ENCODE measurements around the gene DGKI.

Gene DGKI

DNA sequence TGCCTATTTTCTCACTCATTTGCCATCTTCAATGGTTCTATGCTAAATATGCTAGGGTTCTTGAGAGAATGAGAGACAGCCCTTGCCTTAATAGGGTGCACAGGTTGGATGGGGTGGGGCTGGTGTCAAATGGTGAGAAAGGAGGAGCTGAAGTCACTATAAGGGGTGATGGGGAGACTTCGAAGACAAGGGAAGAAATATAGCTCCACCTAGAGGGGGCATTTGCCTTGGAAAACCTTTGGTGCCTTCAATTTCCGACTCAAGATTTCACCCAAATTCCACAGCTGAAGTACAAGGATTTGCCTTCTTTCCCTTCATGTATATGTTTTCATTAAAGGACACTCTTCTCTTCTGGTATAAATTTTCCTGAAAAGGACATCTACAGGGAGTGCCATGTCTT, 508.9 kb downstream of the DGKI start:
- in situ Hi-C loops (cut with HindIII; ENCODE audit: low pct_ligation_motif_present, low sequenced_read_pairs): no loop called here
- H3K4me3 ChIP-seq (ENCODE audit: low read depth, low read length): no peak overlapping the region
- TF ChIP-seq, protein P1, sequence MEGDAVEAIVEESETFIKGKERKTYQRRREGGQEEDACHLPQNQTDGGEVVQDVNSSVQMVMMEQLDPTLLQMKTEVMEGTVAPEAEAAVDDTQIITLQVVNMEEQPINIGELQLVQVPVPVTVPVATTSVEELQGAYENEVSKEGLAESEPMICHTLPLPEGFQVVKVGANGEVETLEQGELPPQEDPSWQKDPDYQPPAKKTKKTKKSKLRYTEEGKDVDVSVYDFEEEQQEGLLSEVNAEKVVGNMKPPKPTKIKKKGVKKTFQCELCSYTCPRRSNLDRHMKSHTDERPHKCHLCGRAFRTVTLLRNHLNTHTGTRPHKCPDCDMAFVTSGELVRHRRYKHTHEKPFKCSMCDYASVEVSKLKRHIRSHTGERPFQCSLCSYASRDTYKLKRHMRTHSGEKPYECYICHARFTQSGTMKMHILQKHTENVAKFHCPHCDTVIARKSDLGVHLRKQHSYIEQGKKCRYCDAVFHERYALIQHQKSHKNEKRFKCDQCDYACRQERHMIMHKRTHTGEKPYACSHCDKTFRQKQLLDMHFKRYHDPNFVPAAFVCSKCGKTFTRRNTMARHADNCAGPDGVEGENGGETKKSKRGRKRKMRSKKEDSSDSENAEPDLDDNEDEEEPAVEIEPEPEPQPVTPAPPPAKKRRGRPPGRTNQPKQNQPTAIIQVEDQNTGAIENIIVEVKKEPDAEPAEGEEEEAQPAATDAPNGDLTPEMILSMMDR (IDR thresholded peaks at IDR 0.05; ENCODE audit: low read depth, low read length, missing control alignments): peak; percentile 39

DNA sequence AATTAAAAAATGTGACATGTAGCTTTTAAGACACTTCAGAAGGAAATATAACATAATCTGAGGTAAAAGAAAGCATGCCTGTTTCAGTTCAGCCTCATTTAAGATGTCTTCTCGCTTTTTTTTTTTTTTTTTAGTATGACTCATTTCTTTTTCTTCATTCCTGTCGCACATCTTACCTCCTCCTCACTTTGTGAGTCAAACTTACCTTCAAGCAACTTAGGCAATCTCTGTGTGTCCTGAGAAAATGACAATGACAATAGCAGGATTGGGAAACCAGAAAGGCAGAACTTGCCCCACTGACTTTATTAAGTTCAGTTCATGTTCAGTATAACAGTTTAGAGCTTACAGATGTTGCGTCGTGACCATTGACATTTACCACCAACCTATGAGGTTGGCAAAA, 511.0 kb downstream of the DGKI start:
- DNase-seq: no peak
- in situ Hi-C loops (cut with HindIII; ENCODE audit: low pct_ligation_motif_present, low sequenced_read_pairs): no loop called here
- Histone ChIP-seq H3K36me3 (replicated peaks) (no peaks in the 10 kb centered on the region), H3K27me3 (replicated peaks) (no peaks in the 10 kb centered on the region), H3K4me3 (ENCODE audit: low read depth, low read length) (no peak overlapping the region), H3K27ac (no peak overlapping the region)
- TF ChIP-seq, protein P1 (IDR thresholded peaks at IDR 0.05; ENCODE audit: low read depth, low read length, missing control alignments): no peak

More for the DNA sequence above, 508.9 kb downstream of the DGKI start:
- Histone ChIP-seq H3K36me3 (replicated peaks) (no peaks in the 10 kb centered on the region), H3K27me3 (replicated peaks) (no peaks in the 10 kb centered on the region), H3K27ac (no peak overlapping the region)
- DNase-seq: no peak

GRCh38 chr7:137331378-137331777, 515.4 kb downstream of the DGKI start:
- Histone ChIP-seq H3K27ac (no peak overlapping the region), H3K4me3 (ENCODE audit: low read depth, low read length) (no peak overlapping the region), H3K36me3 (replicated peaks) (no peaks in the 10 kb centered on the region), H3K27me3 (replicated peaks) (no peaks in the 10 kb centered on the region)
- DNase-seq: no peak
- in situ Hi-C loops (cut with HindIII; ENCODE audit: low pct_ligation_motif_present, low sequenced_read_pairs): no loop called here
- TF ChIP-seq, protein P1 (IDR thresholded peaks at IDR 0.05; ENCODE audit: low read depth, low read length, missing control alignments): no peak

Measured in brain microvascular endothelial cell (primary cell).